ENCODE results near the gene PRPS2. TPM values are rescaled to one million over a fixed set of nuclear protein-coding genes. Genes with fewer than 3 reads are reported as not detected.
A peak's percentile ranks its signal among the peaks of the same experiment; 100 is the strongest.

Gene PRPS2
- total RNA-seq, 1 donor = 24.2 TPM

DNA sequence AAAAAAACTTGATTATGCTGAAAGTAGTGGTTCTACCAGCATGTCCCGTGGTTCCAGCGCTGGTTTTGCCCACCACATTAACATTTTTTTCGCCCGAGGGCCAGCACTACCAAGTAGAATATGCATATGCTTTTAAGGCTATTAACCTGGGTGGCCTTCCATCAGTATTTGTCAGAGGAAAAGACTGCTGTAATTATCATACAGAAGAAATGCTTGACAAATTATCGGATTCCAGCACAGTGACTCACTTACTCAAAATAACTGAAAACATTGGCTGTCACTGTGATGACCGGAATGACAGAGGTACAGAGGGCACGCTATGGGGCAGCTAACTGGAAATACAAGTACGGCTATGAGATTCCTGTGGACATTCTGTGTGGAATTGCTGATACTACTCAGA lies 34.6 kb downstream of the PRPS2 start:
- H3K27ac ChIP-seq (ENCODE audit: low read depth, low read length) = no peak overlapping the region
- no peaks in the 10 kb centered on the region for H3K9me3 ChIP-seq (ENCODE audit: low read depth, low read length)
- H3K4me1 ChIP-seq (ENCODE audit: insufficient read depth, low read length) = peaks cover 6% of the 10 kb centered on the region
- TF ChIP-seq, protein P1, sequence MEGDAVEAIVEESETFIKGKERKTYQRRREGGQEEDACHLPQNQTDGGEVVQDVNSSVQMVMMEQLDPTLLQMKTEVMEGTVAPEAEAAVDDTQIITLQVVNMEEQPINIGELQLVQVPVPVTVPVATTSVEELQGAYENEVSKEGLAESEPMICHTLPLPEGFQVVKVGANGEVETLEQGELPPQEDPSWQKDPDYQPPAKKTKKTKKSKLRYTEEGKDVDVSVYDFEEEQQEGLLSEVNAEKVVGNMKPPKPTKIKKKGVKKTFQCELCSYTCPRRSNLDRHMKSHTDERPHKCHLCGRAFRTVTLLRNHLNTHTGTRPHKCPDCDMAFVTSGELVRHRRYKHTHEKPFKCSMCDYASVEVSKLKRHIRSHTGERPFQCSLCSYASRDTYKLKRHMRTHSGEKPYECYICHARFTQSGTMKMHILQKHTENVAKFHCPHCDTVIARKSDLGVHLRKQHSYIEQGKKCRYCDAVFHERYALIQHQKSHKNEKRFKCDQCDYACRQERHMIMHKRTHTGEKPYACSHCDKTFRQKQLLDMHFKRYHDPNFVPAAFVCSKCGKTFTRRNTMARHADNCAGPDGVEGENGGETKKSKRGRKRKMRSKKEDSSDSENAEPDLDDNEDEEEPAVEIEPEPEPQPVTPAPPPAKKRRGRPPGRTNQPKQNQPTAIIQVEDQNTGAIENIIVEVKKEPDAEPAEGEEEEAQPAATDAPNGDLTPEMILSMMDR (IDR thresholded peaks at IDR 0.05; ENCODE audit: extremely low read depth, low read depth, low read length) = no peak
- peaks cover 2% of the 10 kb centered on the region for H3K36me3 ChIP-seq (ENCODE audit: insufficient read depth, low read length)
- no peak overlapping the region for H3K4me3 ChIP-seq (ENCODE audit: insufficient read depth, low read length)
- no peak overlapping the region for H3K4me2 ChIP-seq (ENCODE audit: insufficient read depth, low read length)
- DNase-seq (ENCODE audit: insufficient read length, low spot score, missing footprints) = peak; percentile 34
- no peaks in the 10 kb centered on the region for H3K27me3 ChIP-seq (ENCODE audit: insufficient read depth, low read length)
- H4K20me1 ChIP-seq (ENCODE audit: insufficient read depth, low read length) = no peaks in the 10 kb centered on the region
- H3K79me2 ChIP-seq (ENCODE audit: insufficient read depth, low read length) = no peaks in the 10 kb centered on the region
- no peak overlapping the region for H2AFZ ChIP-seq (ENCODE audit: low read length)

DNA sequence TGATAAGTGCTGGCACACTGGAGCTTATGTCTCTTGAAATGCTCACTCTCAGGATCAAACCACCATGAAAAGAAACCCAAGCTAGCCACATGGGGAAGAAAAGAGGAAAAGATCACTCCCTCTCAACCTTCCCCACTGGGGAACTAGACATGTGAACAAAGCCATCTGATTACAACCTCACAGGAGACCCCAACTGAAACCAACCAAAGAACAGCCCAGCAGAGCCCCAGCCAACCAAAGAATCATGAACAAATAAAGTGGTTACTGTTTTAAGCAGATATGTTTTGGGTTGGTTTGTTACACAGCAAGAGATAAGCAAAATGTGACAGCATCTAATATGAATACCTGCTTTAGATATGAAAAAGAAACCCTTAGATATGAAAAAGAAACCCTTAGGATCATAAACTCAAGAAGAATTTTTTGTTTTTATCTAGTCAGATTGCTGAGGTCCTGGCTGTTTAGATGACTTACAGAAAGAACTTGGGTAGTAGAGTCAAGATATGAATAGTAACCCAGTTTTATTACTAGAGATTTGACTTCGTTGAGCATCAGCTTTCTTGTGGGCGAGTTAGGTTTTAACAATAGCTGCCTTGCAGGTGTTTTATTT lies 52.0 kb downstream of the PRPS2 start:
- peaks cover 21% of the 10 kb centered on the region for H3K27me3 ChIP-seq (ENCODE audit: insufficient read depth, low read length)
- no peak overlapping the region for H2AFZ ChIP-seq (ENCODE audit: low read length)
- H3K36me3 ChIP-seq (ENCODE audit: insufficient read depth, low read length) = no peaks in the 10 kb centered on the region
- H3K9me3 ChIP-seq (ENCODE audit: low read depth, low read length) = no peaks in the 10 kb centered on the region
- no peak for DNase-seq (ENCODE audit: insufficient read length, low spot score, missing footprints)
- H3K79me2 ChIP-seq (ENCODE audit: insufficient read depth, low read length) = no peaks in the 10 kb centered on the region
- H3K4me3 ChIP-seq (ENCODE audit: insufficient read depth, low read length) = no peak overlapping the region
- no peaks in the 10 kb centered on the region for H3K4me1 ChIP-seq (ENCODE audit: insufficient read depth, low read length)
- H3K4me2 ChIP-seq (ENCODE audit: insufficient read depth, low read length) = no peak overlapping the region
- no peak overlapping the region for H3K27ac ChIP-seq (ENCODE audit: low read depth, low read length)
- TF ChIP-seq, protein P1 (IDR thresholded peaks at IDR 0.05; ENCODE audit: extremely low read depth, low read depth, low read length) = no peak
- no peaks in the 10 kb centered on the region for H4K20me1 ChIP-seq (ENCODE audit: insufficient read depth, low read length)

DNA sequence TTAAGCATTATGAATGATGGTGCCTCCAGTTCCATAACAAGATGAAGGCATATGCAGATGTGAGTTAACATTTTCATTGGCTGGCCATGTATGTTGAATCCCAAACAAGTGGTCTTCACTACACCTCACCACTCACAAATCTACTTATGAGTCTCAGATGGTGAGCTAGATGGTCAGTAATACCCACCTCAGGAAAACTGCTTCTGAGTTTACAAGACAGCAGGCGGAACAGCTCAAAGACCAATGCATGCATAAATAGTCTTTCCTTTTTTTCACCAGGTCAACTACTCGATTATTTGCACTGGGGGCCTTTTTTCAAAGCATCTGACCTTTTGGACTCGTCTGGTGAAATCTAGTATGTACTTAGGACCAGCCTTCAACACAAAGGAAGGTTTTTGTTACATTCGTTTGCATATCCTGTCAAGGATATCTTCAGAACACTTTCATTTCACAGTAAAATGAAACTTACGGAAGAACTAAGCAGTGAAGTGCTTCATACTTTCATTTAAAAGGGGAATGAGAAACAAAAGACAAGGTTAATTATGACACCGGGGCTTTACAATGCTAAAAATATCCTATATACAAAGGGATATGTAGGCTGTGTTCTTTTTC lies 52.6 kb downstream of the PRPS2 start:
- H4K20me1 ChIP-seq (ENCODE audit: insufficient read depth, low read length) = no peaks in the 10 kb centered on the region
- H3K36me3 ChIP-seq (ENCODE audit: insufficient read depth, low read length) = no peaks in the 10 kb centered on the region
- TF ChIP-seq, protein P1 (IDR thresholded peaks at IDR 0.05; ENCODE audit: extremely low read depth, low read depth, low read length) = no peak
- no peak overlapping the region for H3K4me2 ChIP-seq (ENCODE audit: insufficient read depth, low read length)
- no peak for DNase-seq (ENCODE audit: insufficient read length, low spot score, missing footprints)
- peaks cover 21% of the 10 kb centered on the region for H3K27me3 ChIP-seq (ENCODE audit: insufficient read depth, low read length)
- no peaks in the 10 kb centered on the region for H3K4me1 ChIP-seq (ENCODE audit: insufficient read depth, low read length)
- H3K27ac ChIP-seq (ENCODE audit: low read depth, low read length) = no peak overlapping the region
- H2AFZ ChIP-seq (ENCODE audit: low read length) = no peak overlapping the region
- H3K9me3 ChIP-seq (ENCODE audit: low read depth, low read length) = no peaks in the 10 kb centered on the region
- H3K4me3 ChIP-seq (ENCODE audit: insufficient read depth, low read length) = no peak overlapping the region
- no peaks in the 10 kb centered on the region for H3K79me2 ChIP-seq (ENCODE audit: insufficient read depth, low read length)

DNA sequence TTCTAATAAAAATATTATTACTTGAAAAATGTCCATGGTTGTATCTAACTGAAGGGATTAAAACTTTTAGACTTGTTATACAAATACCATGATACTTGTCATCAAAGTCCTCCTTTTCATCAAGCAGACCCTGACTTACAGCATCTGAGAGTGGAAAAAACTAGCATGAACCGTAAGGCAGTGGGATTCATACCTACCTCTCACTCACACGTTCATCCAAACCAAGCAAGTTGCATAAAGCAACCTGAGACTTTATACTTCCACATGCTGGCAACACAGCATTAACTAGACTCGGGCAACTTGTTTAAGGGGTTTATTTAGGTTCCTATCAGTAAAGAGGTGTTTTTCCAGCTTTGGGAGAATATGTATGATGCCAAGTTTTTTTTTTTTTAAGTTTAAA lies 53.1 kb downstream of the PRPS2 start:
- no peaks in the 10 kb centered on the region for H3K79me2 ChIP-seq (ENCODE audit: insufficient read depth, low read length)
- H3K36me3 ChIP-seq (ENCODE audit: insufficient read depth, low read length) = no peaks in the 10 kb centered on the region
- TF ChIP-seq, protein P1 (IDR thresholded peaks at IDR 0.05; ENCODE audit: extremely low read depth, low read depth, low read length) = no peak
- no peaks in the 10 kb centered on the region for H3K9me3 ChIP-seq (ENCODE audit: low read depth, low read length)
- H3K4me2 ChIP-seq (ENCODE audit: insufficient read depth, low read length) = no peak overlapping the region
- no peak for DNase-seq (ENCODE audit: insufficient read length, low spot score, missing footprints)
- H3K4me1 ChIP-seq (ENCODE audit: insufficient read depth, low read length) = no peaks in the 10 kb centered on the region
- no peak overlapping the region for H2AFZ ChIP-seq (ENCODE audit: low read length)
- H3K4me3 ChIP-seq (ENCODE audit: insufficient read depth, low read length) = no peak overlapping the region
- H3K27ac ChIP-seq (ENCODE audit: low read depth, low read length) = no peak overlapping the region
- H3K27me3 ChIP-seq (ENCODE audit: insufficient read depth, low read length) = peaks cover 21% of the 10 kb centered on the region
- no peaks in the 10 kb centered on the region for H4K20me1 ChIP-seq (ENCODE audit: insufficient read depth, low read length)
